Activated CD8-positive, alpha-beta memory T cell treated with anti-CD3 and anti-CD28 coated beads, Interleukin-2, amount 10 ng/mL, durations not matched to agents 7 days and 5 days (primary cell): Measurements from ENCODE around the gene UBE2I. TPM values are rescaled to one million over a fixed set of nuclear protein-coding genes. Genes with fewer than 3 reads are reported as not detected.
"Not testable (repeated sequence)": the region's sequence is repeated elsewhere in the genome, so short reads cannot be mapped to it uniquely, and the experiment has no call there.

Experiments
- ATAC-seq: fragments of 150-1000 bp; cut with Tn5 transposase; one replicate; pipeline ENCODE4 v1.10.0; 2021; ENCODE audit warnings: moderate library complexity
- CTCF ChIA-PET: fragments of 350-600 bp; sonication (Branson Sonifier 250); formaldehyde crosslinking; loops from one replicate; lab custom pipeline; 2021; ENCODE audit warnings: antibody characterized with exemption; lab: Charles Lee
- DNase-seq: peaks from one replicate; pipeline ENCODE4 v3.0.0-alpha.2; 2020
- H3K27ac Mint-ChIP-seq: one replicate; pipeline ENCODE4 v1.8.0; 2021; ENCODE audit warnings: mild to moderate bottlenecking, mixed read lengths
- H3K27me3 Mint-ChIP-seq: one replicate; pipeline ENCODE4 v1.8.0; 2021; ENCODE audit warnings: mixed read lengths
- H3K36me3 Mint-ChIP-seq: one replicate; pipeline ENCODE4 v1.8.0; 2021; ENCODE audit warnings: mild to moderate bottlenecking, mixed read lengths
- H3K4me1 Mint-ChIP-seq: one replicate; pipeline ENCODE4 v1.8.0; 2021; ENCODE audit warnings: mixed read lengths
- H3K4me3 Mint-ChIP-seq: one replicate; pipeline ENCODE4 v1.8.0; 2021; ENCODE audit warnings: mild to moderate bottlenecking, moderate library complexity, mixed read lengths
- H3K9me3 Mint-ChIP-seq: one replicate; pipeline ENCODE4 v1.8.0; 2022; ENCODE audit warnings: low read depth, mixed read lengths
- total RNA-seq, 2 experiments: library from RNA; stranded (reverse); gene quantifications; one replicate each; pipeline ENCODE4 v1.2.3, GENCODE V29; 2021

UBE2I gene
- total RNA-seq, 2 experiments from 2014 or later, result 224 to 253 TPM

- DNase-seq, H3K36me3 Mint-ChIP-seq, H3K27me3 Mint-ChIP-seq, H3K4me1 Mint-ChIP-seq, H3K27ac Mint-ChIP-seq, H3K9me3 Mint-ChIP-seq, CTCF ChIA-PET, ATAC-seq, H3K4me3 Mint-ChIP-seq: not testable (repeated sequence)
Measured at GRCh38 chr16:1271724-1272413, 37.6 kb upstream of the UBE2I start.

DNA sequence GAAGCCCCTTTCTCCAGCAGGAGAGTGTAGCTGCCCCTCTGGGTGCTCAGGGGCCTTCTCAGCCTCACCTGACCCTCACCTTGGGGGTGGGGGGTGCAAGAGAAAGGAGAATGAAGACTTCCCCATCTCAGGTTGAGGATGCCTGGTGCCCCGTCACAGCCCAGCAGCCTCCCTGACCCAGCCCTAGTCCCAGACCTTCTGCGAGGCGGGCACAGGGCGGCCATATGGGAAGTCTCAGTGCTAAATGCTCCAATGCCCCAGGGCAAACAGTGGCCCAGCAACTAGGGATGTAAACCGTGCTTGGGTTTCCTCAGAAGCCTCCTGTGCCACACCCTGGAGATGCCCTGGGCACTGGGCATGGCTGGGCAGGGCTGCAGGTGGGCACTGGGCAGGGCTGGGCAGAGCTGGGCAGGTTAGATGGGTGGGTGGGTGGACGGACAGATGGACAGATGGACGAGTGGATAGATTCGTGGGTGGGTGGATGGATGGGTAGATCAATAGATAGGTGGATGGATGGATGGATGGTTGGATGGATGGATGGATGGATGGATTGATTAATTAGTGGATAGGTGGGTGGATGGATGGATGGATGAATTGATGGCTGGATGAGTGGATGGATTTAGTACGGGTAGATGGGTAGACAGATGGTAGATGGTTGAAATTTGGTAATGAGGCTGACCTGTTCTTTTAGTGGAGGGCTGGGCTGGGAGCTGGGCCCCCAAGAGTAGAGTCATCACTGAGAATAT lies 36.8 kb upstream of the UBE2I start:
- CTCF ChIA-PET, result no interaction called here
- DNase-seq, result no peak
- Mint-ChIP-seq H3K27ac (no peak overlapping the region), H3K36me3 (no peaks in the 10 kb centered on the region), H3K27me3 (no peaks in the 10 kb centered on the region), H3K9me3 (no peaks in the 10 kb centered on the region), H3K4me3 (no peak overlapping the region), H3K4me1 (no peaks in the 10 kb centered on the region)
- ATAC-seq, result no peak

GRCh38 chr16:1273816-1274215 lies 35.6 kb upstream of the UBE2I start:
- no peaks in the 10 kb centered on the region for H3K4me1 Mint-ChIP-seq
- H3K27ac Mint-ChIP-seq, result no peak overlapping the region
- CTCF ChIA-PET, result no interaction called here
- ATAC-seq, result no peak
- H3K4me3 Mint-ChIP-seq, result no peak overlapping the region
- no peaks in the 10 kb centered on the region for H3K9me3 Mint-ChIP-seq
- H3K36me3 Mint-ChIP-seq, result no peaks in the 10 kb centered on the region
- no peak for DNase-seq
- H3K27me3 Mint-ChIP-seq, result no peaks in the 10 kb centered on the region

GRCh38 chr16:1274767-1275166 lies 34.7 kb upstream of the UBE2I start:
- no peak for DNase-seq
- no peak for ATAC-seq
- Mint-ChIP-seq H3K27me3 (no peaks in the 10 kb centered on the region), H3K27ac (no peak overlapping the region), H3K36me3 (no peaks in the 10 kb centered on the region), H3K9me3 (no peaks in the 10 kb centered on the region), H3K4me1 (no peaks in the 10 kb centered on the region), H3K4me3 (no peak overlapping the region)
- CTCF ChIA-PET, result no interaction called here

DNA sequence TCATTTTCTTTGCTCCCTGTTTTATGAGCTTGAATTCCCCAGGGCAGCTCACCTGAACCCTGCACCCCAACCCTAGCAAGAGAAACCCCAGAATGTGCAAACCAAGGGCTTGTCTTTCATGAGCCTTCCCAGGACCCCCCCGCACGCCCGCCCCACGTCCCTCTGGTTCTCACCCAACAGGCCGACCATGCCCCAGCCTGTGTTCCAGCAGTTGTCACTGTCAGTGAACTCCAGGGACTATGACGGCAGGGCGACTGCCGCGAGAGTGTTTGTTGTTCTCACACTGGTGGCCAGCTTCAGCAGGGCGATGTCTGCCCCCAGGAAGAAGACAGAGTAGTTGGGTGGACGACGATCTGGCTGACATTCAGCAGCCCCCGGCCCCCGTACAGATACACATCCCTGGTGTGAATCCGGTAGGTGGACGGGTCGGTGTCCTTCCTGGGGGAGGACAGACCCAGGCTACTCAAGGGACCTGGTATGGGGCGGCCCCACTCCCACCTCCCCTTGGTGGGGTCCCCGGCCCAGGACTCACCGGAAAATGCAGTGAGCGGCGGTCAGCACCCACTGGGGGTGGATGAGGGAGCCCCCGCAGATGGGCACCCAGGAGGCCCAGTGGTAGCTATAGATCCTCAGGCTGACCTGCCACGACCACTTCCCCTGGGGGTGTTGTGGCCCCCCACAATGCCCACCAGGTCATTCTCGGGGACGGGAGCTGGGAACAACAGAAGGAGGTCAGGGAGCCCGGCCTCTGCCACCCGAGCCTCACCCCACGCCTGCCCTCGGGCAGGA lies 33.5 kb upstream of the UBE2I start:
- Mint-ChIP-seq H3K4me1 (no peaks in the 10 kb centered on the region), H3K36me3 (no peaks in the 10 kb centered on the region), H3K4me3 (no peak overlapping the region), H3K9me3 (no peaks in the 10 kb centered on the region), H3K27ac (no peak overlapping the region), H3K27me3 (no peaks in the 10 kb centered on the region)
- ATAC-seq (no peak), DNase-seq (no peak)
- CTCF ChIA-PET, result no interaction called here

GRCh38 chr16:1276580-1276878 lies 32.9 kb upstream of the UBE2I start:
- CTCF ChIA-PET, result no interaction called here
- no peaks in the 10 kb centered on the region for H3K4me1 Mint-ChIP-seq
- no peak overlapping the region for H3K4me3 Mint-ChIP-seq
- no peak for ATAC-seq
- no peaks in the 10 kb centered on the region for H3K9me3 Mint-ChIP-seq
- DNase-seq, result no peak
- no peaks in the 10 kb centered on the region for H3K27me3 Mint-ChIP-seq
- H3K27ac Mint-ChIP-seq, result no peak overlapping the region
- H3K36me3 Mint-ChIP-seq, result no peaks in the 10 kb centered on the region

DNA sequence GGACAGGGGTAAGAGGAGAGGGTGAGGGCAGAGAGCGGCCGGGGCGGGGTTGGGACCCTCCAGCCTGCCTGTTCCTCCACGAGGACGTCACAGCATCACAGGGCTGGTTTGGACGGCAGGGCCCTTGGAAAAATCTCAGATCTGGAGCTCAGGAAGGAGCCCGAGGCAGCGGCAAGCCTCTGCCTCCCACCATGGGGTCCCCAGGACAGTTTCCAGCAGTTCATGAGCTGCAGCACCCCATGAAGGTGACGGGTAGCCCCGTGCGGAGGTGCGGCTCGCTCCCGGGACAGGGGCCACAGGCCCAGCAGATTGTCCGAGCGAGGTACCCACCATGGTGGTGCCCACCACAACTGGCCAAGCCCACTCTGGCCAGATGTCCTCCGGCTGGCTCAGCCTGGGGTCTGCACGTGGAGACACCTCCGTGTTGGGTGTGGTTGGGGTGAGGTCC lies 32.3 kb upstream of the UBE2I start:
- Mint-ChIP-seq H3K36me3 (no peaks in the 10 kb centered on the region), H3K4me3 (no peak overlapping the region), H3K27ac (no peak overlapping the region), H3K4me1 (no peaks in the 10 kb centered on the region), H3K9me3 (no peaks in the 10 kb centered on the region), H3K27me3 (no peaks in the 10 kb centered on the region)
- DNase-seq, result no peak
- no peak for ATAC-seq
- CTCF ChIA-PET, result no interaction called here

DNA sequence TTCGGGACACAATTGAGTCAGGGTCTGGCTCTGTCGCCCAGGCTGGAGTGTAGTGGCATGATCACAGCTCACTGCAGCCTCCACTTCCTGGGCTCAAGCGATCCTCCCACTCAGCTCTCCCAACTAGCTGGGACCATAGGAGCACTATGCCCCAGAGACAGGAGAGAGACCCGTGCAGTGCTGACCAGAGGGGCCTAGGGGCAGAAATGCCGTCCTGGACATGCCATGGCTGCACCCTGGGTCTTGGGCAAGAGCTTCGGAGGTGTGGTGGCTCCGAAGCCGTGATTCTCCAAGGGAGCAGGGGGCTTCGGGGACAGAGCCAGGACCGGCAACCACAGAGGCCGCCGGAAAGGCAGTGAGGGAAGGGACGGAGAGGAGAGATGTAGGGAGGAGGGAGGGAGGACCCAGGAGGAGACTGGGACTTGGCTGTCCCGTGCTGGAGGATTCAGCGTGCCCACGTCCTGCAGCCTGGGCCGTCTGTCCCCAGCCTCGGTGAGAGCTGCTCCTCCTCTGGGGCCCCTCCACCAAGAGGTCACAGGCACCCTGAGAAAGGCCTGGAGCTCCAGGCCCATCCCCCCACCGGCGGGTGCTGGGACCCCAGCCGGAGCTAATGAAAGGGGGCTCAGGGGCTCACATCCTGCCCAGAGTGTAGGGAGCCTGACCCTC lies 31.7 kb upstream of the UBE2I start:
- Mint-ChIP-seq H3K9me3 (no peaks in the 10 kb centered on the region), H3K36me3 (no peaks in the 10 kb centered on the region), H3K27me3 (no peaks in the 10 kb centered on the region), H3K27ac (no peak overlapping the region), H3K4me1 (no peaks in the 10 kb centered on the region), H3K4me3 (no peak overlapping the region)
- DNase-seq, result no peak
- CTCF ChIA-PET, result no interaction called here
- ATAC-seq, result no peak

DNA sequence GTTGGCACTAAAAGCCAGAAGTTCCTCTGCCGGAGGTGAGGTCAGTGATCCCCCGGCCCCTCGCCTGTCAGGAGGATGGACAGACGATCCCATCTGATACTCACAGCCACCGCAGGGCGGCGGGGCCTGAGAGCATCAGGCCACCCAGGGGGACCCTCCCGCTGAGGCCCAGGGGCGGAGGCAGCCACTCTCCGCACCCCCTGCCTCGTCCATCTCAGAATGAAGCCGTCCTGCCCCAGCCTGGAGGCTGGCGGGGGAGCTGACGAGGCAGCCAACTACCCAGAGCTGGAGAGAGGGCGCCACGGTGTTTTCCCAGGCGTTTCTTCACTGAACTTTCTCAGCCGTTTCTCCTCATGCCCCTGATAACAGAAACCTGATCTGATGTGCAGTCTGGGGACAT lies 31.0 kb upstream of the UBE2I start:
- ATAC-seq (no peak), DNase-seq (no peak)
- no peak overlapping the region for H3K4me3 Mint-ChIP-seq
- H3K4me1 Mint-ChIP-seq, result no peaks in the 10 kb centered on the region
- CTCF ChIA-PET, result no interaction called here
- no peaks in the 10 kb centered on the region for H3K36me3 Mint-ChIP-seq
- no peak overlapping the region for H3K27ac Mint-ChIP-seq
- H3K9me3 Mint-ChIP-seq, result no peaks in the 10 kb centered on the region
- H3K27me3 Mint-ChIP-seq, result no peaks in the 10 kb centered on the region

- DNase-seq, result no peak
- H3K4me3 Mint-ChIP-seq, result no peak overlapping the region
- no peaks in the 10 kb centered on the region for H3K36me3 Mint-ChIP-seq
- no peaks in the 10 kb centered on the region for H3K9me3 Mint-ChIP-seq
- no peaks in the 10 kb centered on the region for H3K4me1 Mint-ChIP-seq
- CTCF ChIA-PET, result no interaction called here
- H3K27me3 Mint-ChIP-seq, result no peaks in the 10 kb centered on the region
- no peak overlapping the region for H3K27ac Mint-ChIP-seq
- ATAC-seq, result no peak
Measured at GRCh38 chr16:1279081-1279944, 30.1 kb upstream of the UBE2I start.

DNA sequence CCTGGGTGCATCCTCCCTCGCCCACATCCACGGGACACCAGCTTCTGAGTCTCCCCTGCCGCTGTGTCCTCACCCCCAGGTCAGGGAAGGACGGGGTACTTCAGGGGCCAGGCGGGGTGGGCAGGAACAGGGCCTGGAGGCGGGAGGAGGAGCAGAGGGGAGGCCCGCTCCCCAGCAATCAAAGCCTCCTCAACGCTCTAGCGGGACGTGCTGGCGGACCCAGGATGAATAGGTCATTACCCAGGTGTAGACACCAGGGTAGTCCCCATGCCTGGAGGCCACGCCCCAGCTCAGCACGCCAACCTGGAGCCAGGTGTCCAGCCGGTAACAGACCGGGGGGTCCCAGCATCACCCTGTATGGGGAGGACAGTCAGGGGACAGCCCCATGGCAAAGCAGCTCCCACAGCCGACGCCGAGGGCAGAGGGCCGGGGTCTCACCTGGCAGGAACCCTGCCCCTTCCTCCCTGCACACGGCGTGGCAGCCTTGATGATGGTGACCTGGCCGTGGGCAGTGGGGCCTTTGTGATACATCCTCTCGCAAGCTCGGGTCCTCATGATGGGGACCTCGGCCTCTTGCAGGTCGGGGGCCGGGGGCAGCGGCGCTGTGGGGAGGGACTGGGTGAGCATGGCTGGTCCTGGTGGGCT lies 29.4 kb upstream of the UBE2I start:
- Mint-ChIP-seq H3K4me1 (no peaks in the 10 kb centered on the region), H3K36me3 (no peaks in the 10 kb centered on the region), H3K4me3 (no peak overlapping the region), H3K27me3 (no peaks in the 10 kb centered on the region), H3K9me3 (no peaks in the 10 kb centered on the region), H3K27ac (no peak overlapping the region)
- DNase-seq (no peak), ATAC-seq (no peak)
- CTCF ChIA-PET, result no interaction called here

DNA sequence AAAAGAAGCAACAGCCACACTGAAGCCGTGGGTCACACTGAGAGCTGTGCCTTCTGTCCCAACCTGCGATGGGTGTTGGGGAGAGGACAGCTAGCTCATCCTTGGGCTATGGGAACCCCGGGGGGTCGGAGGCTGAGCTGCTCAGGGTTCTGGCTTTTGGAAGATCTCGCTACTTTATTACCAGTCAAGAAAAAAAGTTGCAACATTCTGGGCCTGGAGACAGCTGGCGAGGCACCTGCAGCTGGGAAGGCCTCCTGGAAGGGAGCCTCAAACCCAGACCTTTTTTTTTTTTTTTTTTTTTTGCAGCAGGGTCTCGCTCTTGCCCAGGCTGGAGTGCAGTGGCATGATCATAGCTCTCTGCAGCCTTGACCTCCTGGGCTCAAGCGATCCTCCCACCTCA lies 28.7 kb upstream of the UBE2I start:
- Mint-ChIP-seq H3K27me3 (no peaks in the 10 kb centered on the region), H3K36me3 (no peaks in the 10 kb centered on the region), H3K9me3 (no peaks in the 10 kb centered on the region), H3K27ac (no peak overlapping the region), H3K4me1 (no peaks in the 10 kb centered on the region), H3K4me3 (no peak overlapping the region)
- DNase-seq (no peak), ATAC-seq (no peak)
- CTCF ChIA-PET, result no interaction called here
